VCaP (cell line): ENCODE results near the gene PTPRT.

Source experiments
- H3K27ac ChIP-seq: fragments of 450-650 bp; 2 replicates; pipeline ENCODE4 v1.5.1; 2017
- CTCF ChIP-seq: fragments of 450-650 bp; conservative IDR thresholded peaks from 2 replicates; pipeline ENCODE4 v1.5.1; 2017; ENCODE audit warnings: mild to moderate bottlenecking, moderate library complexity

Gene PTPRT

GRCh38 chr20:42572320-42573016 is 617.2 kb downstream of the PTPRT start:
- H3K27ac ChIP-seq, result peak overlapping the region; percentile 69
- no peak for TF ChIP-seq CTCF

- no peak for TF ChIP-seq CTCF
- no peak overlapping the region for H3K27ac ChIP-seq
Measured at GRCh38 chr20:42567409-42567808, 622.3 kb downstream of the PTPRT start.

DNA sequence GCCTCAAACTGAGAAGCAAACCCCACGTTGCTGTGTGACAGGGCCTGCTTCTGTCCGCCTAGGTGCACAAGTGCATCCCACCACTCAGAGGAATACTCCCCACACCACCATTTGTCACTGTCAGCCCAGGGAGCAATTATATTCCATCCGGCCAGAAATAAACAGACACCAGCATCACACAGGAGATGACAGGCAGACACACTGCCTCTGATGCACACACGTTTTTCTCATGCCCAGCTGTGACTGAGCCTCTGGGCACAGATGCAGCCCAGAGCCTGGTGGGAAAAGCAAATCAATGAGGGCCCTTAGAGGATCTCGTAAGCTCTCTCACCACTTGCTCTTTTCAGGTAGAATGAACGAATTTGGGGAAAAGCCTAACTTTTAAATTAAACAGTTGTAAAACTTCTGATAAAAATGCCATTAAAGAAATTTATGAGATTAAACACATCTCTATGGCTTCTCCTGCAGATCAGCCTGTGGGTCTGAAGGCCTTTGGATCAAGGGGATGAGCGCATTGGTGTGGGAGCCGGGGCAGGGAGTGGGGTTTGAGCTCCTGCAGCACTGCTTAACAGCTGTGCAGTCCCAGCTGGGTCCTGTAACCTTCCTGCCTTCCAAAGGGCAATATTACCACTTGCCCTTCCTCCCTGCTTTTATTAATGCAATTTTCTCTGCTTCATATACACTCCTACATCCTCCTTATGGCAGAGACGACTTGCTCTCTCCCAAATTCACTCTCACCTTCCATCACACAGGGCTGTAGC is 624.3 kb downstream of the PTPRT start:
- H3K27ac ChIP-seq, result no peak overlapping the region
- TF ChIP-seq CTCF, result no peak

DNA sequence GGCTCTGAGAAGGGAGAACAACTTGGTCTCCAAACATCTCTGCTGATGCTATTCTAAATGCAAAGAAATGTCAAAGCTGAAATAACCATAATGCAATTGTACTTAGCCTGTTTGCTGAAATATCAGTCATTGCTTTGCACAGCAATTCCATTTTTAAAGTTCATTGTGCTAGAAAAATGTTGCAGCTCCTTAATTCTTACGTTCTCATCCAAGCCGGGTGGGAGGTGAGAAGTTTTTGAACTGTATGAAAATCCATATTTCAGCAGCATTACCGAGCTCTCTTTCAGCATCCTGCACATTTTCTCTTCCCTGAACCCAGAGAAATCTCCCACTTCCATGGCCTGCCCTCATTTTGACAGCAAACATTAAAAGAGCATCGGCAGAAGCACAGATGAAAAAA is 630.0 kb downstream of the PTPRT start:
- no peak for TF ChIP-seq CTCF
- no peak overlapping the region for H3K27ac ChIP-seq

- TF ChIP-seq CTCF, result no peak
Measured at GRCh38 chr20:42556575-42556974, 633.1 kb downstream of the PTPRT start.

GRCh38 chr20:42553374-42553773 is 636.3 kb downstream of the PTPRT start:
- TF ChIP-seq CTCF, result no peak
- H3K27ac ChIP-seq, result no peak overlapping the region

More at GRCh38 chr20:42556575-42556974, 633.1 kb downstream of the PTPRT start:
- H3K27ac ChIP-seq, result no peak overlapping the region

DNA sequence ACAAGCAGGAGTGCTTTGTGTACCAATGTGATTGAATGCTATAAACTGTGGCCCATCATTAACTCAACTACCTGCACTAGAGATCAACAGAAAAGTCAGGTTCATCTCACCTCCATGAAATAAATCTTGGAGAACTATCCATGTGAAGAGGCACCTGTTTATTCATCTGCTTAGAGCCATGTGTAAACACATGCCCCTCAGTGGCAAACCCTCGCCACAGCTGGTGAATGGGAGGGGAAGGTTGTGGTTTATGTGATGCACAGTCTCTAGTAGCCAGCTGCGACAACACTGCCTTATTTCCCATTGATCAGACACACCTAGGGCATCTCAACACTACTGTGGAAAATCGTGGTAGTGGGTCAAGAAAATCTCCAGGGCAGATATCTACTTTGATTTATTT is 640.2 kb downstream of the PTPRT start:
- TF ChIP-seq CTCF, result no peak
- H3K27ac ChIP-seq, result peak overlapping the region; percentile 47; the same call in 1 of the 2 replicates
